ENCODE data around the gene HOXD3.

HOXD3 gene

DNA sequence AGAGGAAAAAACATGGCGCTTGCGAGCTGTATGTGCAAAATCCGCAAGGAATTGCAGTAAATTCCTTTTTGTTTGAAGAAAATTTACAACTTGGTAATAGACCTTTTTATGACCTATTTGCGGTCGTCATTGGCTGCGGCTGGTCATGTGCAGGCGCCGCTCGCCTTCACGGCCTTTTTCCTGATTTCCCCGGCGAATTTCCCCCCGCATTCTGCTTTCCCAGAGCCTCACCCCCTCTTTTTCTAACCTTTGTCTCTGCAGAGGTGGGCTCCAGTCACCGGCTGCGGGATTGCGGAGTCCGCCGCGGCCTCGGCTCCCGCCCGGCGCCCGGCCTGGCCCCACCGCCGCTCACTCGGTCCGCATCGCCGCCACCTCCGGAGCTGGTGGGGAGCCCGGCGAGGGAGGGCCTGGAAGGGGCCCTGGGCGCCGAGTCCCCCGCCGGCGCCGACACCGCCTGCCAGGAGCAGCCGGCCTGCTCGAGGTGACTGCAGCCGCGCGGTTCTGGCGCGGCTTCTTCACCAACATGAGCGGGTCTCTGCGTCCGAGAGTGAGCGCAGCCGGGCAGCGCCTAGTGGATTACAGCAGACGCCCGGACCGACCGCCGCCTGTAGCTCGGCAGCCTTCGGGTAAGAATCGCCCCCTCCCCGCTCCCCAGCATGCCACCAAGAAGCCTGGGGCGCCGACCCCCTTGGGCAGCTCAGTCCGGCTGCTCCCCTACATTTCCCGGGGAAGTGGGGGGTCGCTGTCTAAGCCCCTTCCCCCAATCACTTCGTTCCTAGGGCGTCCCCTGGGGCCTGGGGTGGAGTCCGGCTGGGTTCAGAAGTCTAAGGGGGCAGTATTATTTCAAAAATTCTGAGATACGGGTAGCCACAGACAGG lies 20.5 kb upstream of the HOXD3 start:
- Mint-ChIP-seq H3K27me3 (peaks cover 92% of the 10 kb centered on the region), H3K9me3 (no peaks in the 10 kb centered on the region), H3K36me3 (ENCODE audit: low read depth) (no peaks in the 10 kb centered on the region), H3K27ac (no peak overlapping the region), H3K4me1 (ENCODE audit: low read depth) (peaks cover 36% of the 10 kb centered on the region), H3K4me3 (peak overlapping the region; percentile 47)
- DNase-seq, result peak; percentile 33

DNA sequence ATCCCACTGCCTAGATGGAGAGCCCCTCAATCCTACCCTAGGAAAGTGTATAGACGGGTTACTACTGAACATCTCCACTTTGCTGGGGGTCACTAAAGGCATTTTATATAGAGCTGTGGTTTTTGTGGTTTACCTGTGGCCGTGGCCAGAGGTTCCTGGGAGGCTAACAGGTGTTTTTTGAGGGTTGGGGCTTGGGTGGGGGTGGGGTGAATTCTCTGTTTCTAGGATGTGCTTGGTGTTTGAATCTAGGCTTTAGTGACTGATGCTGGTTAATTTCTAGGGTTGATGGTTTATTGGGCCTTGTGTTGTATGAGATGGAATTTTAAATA lies 19.9 kb upstream of the HOXD3 start:
- no peaks in the 10 kb centered on the region for H3K9me3 Mint-ChIP-seq
- no peak overlapping the region for H3K4me3 Mint-ChIP-seq
- peaks cover 32% of the 10 kb centered on the region for H3K4me1 Mint-ChIP-seq (ENCODE audit: low read depth)
- no peak overlapping the region for H3K27ac Mint-ChIP-seq
- DNase-seq, result no peak
- H3K36me3 Mint-ChIP-seq (ENCODE audit: low read depth), result no peaks in the 10 kb centered on the region
- H3K27me3 Mint-ChIP-seq, result peaks cover 94% of the 10 kb centered on the region

- no peaks in the 10 kb centered on the region for H3K9me3 Mint-ChIP-seq
- no peak overlapping the region for H3K27ac Mint-ChIP-seq
- H3K27me3 Mint-ChIP-seq, result peaks cover 95% of the 10 kb centered on the region
- peaks cover 29% of the 10 kb centered on the region for H3K4me1 Mint-ChIP-seq (ENCODE audit: low read depth)
- no peaks in the 10 kb centered on the region for H3K36me3 Mint-ChIP-seq (ENCODE audit: low read depth)
- DNase-seq, result no peak
- no peak overlapping the region for H3K4me3 Mint-ChIP-seq
Observed at GRCh38 chr2:176137906-176138305, 19.2 kb upstream of the HOXD3 start.

- Mint-ChIP-seq H3K27ac (no peak overlapping the region), H3K9me3 (no peaks in the 10 kb centered on the region), H3K4me1 (ENCODE audit: low read depth) (peaks cover 29% of the 10 kb centered on the region), H3K27me3 (peaks cover 95% of the 10 kb centered on the region), H3K4me3 (no peak overlapping the region), H3K36me3 (ENCODE audit: low read depth) (no peaks in the 10 kb centered on the region)
- DNase-seq, result no peak
Observed at GRCh38 chr2:176138526-176138922, 18.6 kb upstream of the HOXD3 start.

DNA sequence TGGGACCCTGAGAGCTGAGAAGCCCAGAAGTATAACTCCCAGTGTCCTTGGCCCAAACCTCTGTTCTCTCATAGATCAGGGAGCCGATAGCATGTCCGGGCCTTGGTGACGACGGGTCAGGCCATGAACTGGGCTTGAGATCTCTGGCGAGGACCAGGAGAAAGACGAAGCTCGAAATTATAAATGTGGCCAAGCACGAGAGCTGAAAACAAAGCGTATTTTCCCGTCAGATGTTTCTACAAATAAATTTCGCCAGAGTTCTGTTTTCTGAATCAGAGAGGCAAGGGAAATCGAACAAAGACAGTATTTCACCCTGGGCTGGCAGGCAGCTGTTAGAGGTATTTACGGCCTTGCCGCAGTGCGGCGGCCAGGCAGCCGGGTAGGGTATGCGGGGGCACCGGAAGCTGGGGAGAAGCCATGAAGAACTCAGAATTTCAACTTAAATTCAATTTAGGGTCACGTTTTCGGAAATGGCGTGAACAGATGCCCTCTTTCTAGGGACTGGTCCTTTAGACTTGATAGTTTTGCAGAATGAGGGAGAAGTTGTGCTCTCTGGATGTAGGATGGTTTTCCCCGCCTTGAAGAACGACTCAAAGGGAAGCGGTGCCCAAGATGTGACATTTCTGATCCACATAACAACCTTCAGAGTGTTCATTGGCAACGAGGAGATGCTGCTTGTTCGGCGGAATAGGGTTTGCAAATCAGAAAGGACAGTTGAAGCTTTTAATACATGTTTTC lies 18.0 kb upstream of the HOXD3 start:
- H3K4me1 Mint-ChIP-seq (ENCODE audit: low read depth), result peaks cover 29% of the 10 kb centered on the region
- peak overlapping the region; percentile 27 for H3K4me3 Mint-ChIP-seq
- H3K27ac Mint-ChIP-seq, result no peak overlapping the region
- H3K27me3 Mint-ChIP-seq, result peaks cover 95% of the 10 kb centered on the region
- H3K36me3 Mint-ChIP-seq (ENCODE audit: low read depth), result no peaks in the 10 kb centered on the region
- peak; percentile 26 for DNase-seq
- H3K9me3 Mint-ChIP-seq, result no peaks in the 10 kb centered on the region

DNA sequence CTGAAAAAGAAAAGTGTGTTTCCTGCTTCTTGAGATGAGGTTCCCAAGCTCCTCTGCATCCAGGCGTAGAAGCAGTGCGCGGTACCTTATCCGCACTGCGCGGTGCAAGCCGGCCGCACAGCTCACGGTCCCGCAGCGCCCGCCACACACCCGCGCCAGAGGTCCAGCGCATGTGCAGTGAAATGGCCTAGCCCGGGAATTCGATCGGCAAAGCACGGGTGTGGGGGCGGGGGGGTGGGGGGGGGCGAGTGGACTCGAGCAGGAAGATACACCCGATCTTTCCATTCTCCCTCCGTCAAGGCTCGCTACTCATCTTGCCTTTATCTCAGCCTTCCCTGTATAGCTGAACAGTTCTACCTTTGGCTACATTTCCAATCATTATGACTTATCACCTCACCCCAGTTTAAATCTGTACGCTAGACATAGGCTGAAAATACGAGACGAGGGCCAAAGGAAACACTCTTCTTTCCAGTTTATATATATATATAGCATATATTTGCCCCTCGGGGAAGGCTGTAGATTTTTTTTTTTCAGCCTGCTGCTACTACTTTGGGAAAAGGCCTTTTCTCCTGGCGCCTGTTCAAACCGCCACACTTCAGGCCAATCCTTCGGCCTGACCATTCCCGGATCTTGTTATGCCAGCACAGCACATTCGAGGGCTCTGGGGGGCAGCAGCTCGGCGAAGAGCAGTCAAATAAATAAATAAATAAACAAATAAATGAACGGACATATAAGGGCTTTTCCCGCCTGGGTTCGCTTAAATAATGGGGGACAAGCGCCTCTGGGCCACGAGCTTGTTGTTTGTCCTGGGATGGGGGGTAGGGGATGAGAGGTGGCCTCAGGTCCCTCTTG lies 17.2 kb upstream of the HOXD3 start:
- Mint-ChIP-seq H3K9me3 (no peaks in the 10 kb centered on the region), H3K27me3 (peaks cover 93% of the 10 kb centered on the region), H3K4me1 (ENCODE audit: low read depth) (peaks cover 29% of the 10 kb centered on the region), H3K36me3 (ENCODE audit: low read depth) (no peaks in the 10 kb centered on the region), H3K27ac (no peak overlapping the region), H3K4me3 (peak overlapping the region; percentile 51)
- peak; percentile 22 for DNase-seq

GRCh38 chr2:176140513-176141317 lies 16.4 kb upstream of the HOXD3 start:
- Mint-ChIP-seq H3K9me3 (no peaks in the 10 kb centered on the region), H3K27ac (no peak overlapping the region), H3K36me3 (ENCODE audit: low read depth) (no peaks in the 10 kb centered on the region), H3K4me1 (ENCODE audit: low read depth) (peaks cover 25% of the 10 kb centered on the region), H3K27me3 (peaks cover 93% of the 10 kb centered on the region), H3K4me3 (peak overlapping the region; percentile 51)
- DNase-seq, result peak; percentile 79

DNA sequence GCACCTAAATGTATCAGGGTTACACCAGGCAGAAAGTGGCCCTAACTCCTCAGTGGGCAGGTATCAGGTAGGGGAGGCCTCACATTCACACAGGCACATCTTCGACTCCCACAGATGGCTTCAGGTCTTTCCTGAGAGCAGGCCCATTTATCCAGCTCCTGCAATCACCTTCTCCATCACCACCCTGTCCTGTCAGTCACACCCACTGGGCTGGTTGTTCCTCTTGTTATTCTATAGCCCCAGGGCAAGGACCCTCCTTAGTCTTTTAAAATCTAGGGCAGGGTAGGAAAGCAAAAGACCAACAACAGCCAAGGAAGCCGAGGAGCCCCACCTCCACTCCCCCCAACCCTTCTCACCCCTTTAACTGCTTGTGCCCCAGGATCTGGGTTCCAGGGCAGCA lies 14.8 kb upstream of the HOXD3 start:
- DNase-seq, result no peak
- H3K27me3 Mint-ChIP-seq, result peaks cover 94% of the 10 kb centered on the region
- H3K4me1 Mint-ChIP-seq (ENCODE audit: low read depth), result peaks cover 20% of the 10 kb centered on the region
- H3K27ac Mint-ChIP-seq, result no peak overlapping the region
- no peaks in the 10 kb centered on the region for H3K9me3 Mint-ChIP-seq
- no peak overlapping the region for H3K4me3 Mint-ChIP-seq
- no peaks in the 10 kb centered on the region for H3K36me3 Mint-ChIP-seq (ENCODE audit: low read depth)

- H3K9me3 Mint-ChIP-seq, result no peaks in the 10 kb centered on the region
- no peak for DNase-seq
- peaks cover 94% of the 10 kb centered on the region for H3K27me3 Mint-ChIP-seq
- peaks cover 8% of the 10 kb centered on the region for H3K4me1 Mint-ChIP-seq (ENCODE audit: low read depth)
- H3K4me3 Mint-ChIP-seq, result no peak overlapping the region
- H3K36me3 Mint-ChIP-seq (ENCODE audit: low read depth), result no peaks in the 10 kb centered on the region
- H3K27ac Mint-ChIP-seq, result no peak overlapping the region
Observed at GRCh38 chr2:176145085-176145969, 11.8 kb upstream of the HOXD3 start.

GRCh38 chr2:176146101-176146500 lies 11.0 kb upstream of the HOXD3 start:
- Mint-ChIP-seq H3K9me3 (no peaks in the 10 kb centered on the region), H3K27me3 (peaks cover 97% of the 10 kb centered on the region), H3K36me3 (ENCODE audit: low read depth) (no peaks in the 10 kb centered on the region), H3K4me3 (no peak overlapping the region), H3K27ac (no peak overlapping the region), H3K4me1 (ENCODE audit: low read depth) (peaks cover 6% of the 10 kb centered on the region)
- no peak for DNase-seq

GRCh38 chr2:176146645-176147044 lies 10.5 kb upstream of the HOXD3 start:
- Mint-ChIP-seq H3K4me1 (ENCODE audit: low read depth) (peaks cover 6% of the 10 kb centered on the region), H3K4me3 (no peak overlapping the region), H3K27ac (no peak overlapping the region), H3K27me3 (peaks cover 96% of the 10 kb centered on the region), H3K36me3 (ENCODE audit: low read depth) (no peaks in the 10 kb centered on the region), H3K9me3 (no peaks in the 10 kb centered on the region)
- no peak for DNase-seq

- H3K27me3 Mint-ChIP-seq, result peaks cover 95% of the 10 kb centered on the region
- peaks cover 6% of the 10 kb centered on the region for H3K4me1 Mint-ChIP-seq (ENCODE audit: low read depth)
- peak; percentile 24 for DNase-seq
- H3K9me3 Mint-ChIP-seq, result no peaks in the 10 kb centered on the region
- H3K36me3 Mint-ChIP-seq (ENCODE audit: low read depth), result no peaks in the 10 kb centered on the region
- no peak overlapping the region for H3K27ac Mint-ChIP-seq
- H3K4me3 Mint-ChIP-seq, result no peak overlapping the region
Observed at GRCh38 chr2:176147210-176147799, 9.8 kb upstream of the HOXD3 start.
